Epithelial cell of umbilical artery (primary cell): ENCODE data around the gene TM4SF1. TPM values are rescaled to one million over a fixed set of nuclear protein-coding genes. Genes with fewer than 3 reads are reported as not detected.

Experiments
- total RNA-seq: library from RNA; depleted of rRNA; stranded (reverse); fragments of >200 nt; gene quantifications from 2 replicates; pipeline ENCODE4 v1.2.3, GENCODE V29; 2014

Gene TM4SF1, protein sequence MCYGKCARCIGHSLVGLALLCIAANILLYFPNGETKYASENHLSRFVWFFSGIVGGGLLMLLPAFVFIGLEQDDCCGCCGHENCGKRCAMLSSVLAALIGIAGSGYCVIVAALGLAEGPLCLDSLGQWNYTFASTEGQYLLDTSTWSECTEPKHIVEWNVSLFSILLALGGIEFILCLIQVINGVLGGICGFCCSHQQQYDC
- 1,177 and 1,280 TPM in 2 replicates for total RNA-seq

DNA sequence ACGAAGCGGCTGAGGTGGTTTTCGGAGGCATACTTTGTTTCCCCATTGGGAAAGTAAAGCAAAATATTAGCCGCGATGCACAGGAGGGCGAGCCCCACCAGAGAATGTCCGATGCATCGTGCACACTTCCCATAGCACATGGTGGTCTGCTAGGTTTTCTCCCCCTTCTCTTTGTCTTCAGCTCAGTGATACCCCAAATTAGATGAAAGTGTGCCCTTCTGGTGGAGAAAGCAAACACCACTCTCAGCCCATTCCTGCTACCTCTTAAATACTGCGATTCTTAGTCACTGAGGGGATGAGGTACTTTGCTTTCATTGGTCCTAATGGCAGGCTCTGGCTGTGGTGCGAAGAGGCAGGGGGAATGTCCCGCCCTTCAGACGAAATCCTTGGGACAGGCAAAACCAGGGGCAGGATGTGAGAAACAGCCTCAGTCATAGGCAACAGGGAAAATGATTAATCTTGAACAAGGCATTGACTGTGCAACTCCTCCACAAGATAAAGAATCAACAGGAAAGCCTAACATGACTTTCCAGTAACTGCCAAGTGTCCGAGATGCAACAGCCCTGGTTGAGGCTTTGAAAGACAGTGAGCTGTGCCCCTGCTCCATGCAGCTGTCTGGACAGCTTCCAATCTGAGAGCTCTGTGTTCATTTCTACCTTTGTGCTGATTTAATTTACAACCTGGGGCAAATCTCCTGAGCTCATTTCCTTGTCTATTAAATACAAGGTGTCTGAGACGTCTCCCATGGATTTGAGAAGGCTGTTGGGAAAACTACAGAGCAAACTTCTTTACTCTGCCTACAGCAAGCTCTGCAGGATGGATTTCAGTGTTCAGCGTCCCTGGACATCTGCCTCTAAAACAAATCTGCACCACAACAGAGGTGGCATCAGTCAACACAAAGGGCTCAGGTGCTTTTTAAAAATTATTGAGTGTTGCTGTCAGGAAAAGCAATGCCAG is at the start of gene TM4SF1:
TSS of gene TM4SF1 (minus strand) at position 242 of the 957 bp plus-strand sequence. CDS start at position 140, 102 bp downstream.

DNA sequence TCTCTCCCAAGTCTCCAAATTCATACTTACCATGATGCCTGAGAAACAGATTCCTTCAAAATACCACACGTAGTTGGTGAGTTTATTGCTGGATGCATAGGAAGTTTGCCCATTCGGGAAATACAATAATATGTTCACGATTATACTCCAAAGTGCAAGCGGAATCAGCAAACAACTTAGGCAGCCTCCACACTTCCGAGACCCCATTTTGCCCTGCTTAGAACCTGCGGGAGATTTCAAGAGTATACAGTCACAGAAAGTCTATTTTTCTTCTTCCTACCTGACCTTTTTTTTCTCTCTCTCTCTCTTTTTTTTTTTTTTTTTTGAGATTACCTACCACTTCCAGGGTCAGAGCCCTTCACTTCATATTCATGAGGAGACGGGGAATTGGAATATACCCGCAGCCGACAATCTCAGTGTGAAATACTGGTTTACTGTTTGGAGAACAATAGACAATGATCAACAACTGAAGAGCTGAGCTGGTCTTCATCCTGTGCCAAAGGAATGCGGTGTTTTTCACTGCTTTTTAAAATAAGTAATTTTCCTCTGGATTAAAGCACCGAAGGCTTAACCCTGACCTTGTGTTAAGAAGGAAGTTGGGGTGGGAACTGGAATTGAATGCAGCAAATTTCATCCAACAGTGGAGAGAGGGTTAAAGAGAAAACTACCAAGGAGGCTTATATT is 44.1 kb downstream of the TM4SF1 start, which contains the start of gene TM4SF18:
TSS of gene TM4SF18 (minus strand) at position 461 of the 684 bp plus-strand sequence. CDS start at position 207, 254 bp downstream.

Other genes starting within 250 kb of the TM4SF1 start
- 16.9 and 30.5 TPM in 2 replicates for gene HPS3, start 248.0 kb downstream of the TM4SF1 start, total RNA-seq
- gene CP, start 155.8 kb downstream of the TM4SF1 start, total RNA-seq = not detected in 2 replicates
- 48.7 and 164 TPM in 2 replicates for gene TM4SF18, start 44.0 kb downstream of the TM4SF1 start, total RNA-seq
- gene TM4SF4, start 97.0 kb upstream of the TM4SF1 start, total RNA-seq = not detected in 2 replicates